SW 1271 (cell line): ENCODE measurements around the gene DNAI2.

Source experiments
- DNase-seq, 2 experiments: peaks; one replicate each; lab custom pipeline; 2025; lab: John Stamatoyannopoulos, UW

The DNAI2 gene

DNA sequence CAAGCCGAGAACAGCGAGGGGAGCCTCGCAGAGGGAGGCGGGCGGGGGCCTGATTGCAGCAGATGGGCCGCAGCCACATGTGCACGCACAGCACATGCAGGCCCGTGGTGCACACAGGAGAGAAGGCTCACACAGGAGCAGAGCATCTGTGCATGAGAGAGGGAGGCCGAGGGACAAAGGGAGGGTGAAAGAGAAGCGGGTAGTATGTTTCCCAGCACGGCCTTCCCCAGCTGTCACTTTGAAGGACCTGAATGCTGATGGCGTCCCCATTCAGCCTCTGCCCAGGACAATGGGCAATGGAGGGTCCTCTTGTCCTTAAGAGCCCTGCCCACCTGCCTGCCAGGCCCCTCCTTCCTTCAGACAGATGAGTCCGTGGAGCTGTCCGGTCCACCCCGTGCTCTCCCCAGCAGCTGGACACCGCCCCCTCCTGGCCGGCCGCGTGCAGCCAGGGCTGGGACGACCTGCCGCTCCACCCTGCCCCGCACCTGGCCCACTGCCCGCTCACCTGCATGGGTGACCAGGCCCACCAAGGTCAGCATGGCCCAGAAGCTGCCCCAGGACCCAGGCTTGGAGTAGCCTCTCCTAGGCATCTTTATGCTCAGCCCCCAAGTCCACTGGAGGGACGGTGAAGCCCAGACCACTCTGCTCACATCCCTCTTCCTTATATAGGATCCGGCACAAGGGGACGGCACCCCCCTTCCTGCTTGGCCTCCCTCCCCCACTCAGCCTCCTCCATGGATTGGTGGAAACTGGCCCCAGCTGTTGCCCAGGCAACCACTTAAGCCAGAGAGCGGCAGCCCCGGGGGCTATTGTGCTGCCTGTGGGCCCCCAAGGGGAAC lies 87.4 kb downstream of the DNAI2 start, which contains the start of gene BTBD17:
Gene BTBD17, minus strand, starts transcription at position 639 of the 839 bp plus-strand sequence. Its CDS starts 49 bp downstream, at position 590.
- DNase-seq, result peak in 1 of 2 experiments; percentile 12

GRCh38 chr17:74362069-74362405 lies 88.0 kb downstream of the DNAI2 start:
- no peak for DNase-seq

GRCh38 chr17:74362810-74363498 lies 88.9 kb downstream of the DNAI2 start:
- no peak for DNase-seq
